WTC11 (cell line): ENCODE results near the gene CAV2. TPM values are rescaled to one million over a fixed set of nuclear protein-coding genes. Genes with fewer than 3 reads are reported as not detected.

Source experiments
- ATAC-seq: fragments of 200-7000 bp; cut with Tn5 transposase; 2 replicates; pipeline ENCODE4 v1.10.0; 2021; ENCODE audit warnings: mild to moderate bottlenecking, moderate library complexity
- CTCF ChIA-PET: fragments of 300-600 bp; sonication (Branson Sonifier 250); formaldehyde crosslinking; loops from one replicate; lab custom pipeline; 2021; ENCODE audit warnings: antibody characterized with exemption; lab: Charles Lee
- POLR2A ChIA-PET: fragments of 350-600 bp; sonication (Branson Sonifier 250); formaldehyde crosslinking; loops from one replicate; lab custom pipeline; 2021; ENCODE audit warnings: antibody characterized with exemption; lab: Charles Lee
- DNase-seq: peaks from one replicate; pipeline ENCODE4 v3.0.0; 2021; ENCODE audit warnings: low spot score
- H3K27ac Mint-ChIP-seq: 2 replicates; pipeline ENCODE4 v1.8.0; 2021; ENCODE audit warnings: mixed read lengths
- H3K27me3 Mint-ChIP-seq: 2 replicates; pipeline ENCODE4 v1.8.0; 2021; ENCODE audit warnings: low read depth, mild to moderate bottlenecking, moderate library complexity, mixed read lengths
- H3K36me3 Mint-ChIP-seq: 2 replicates; pipeline ENCODE4 v1.8.0; 2021; ENCODE audit warnings: mixed read lengths
- H3K4me1 Mint-ChIP-seq: 2 replicates; pipeline ENCODE4 v1.8.0; 2022; ENCODE audit warnings: mixed read lengths
- H3K4me3 Mint-ChIP-seq: 2 replicates; pipeline ENCODE4 v1.8.0; 2021; ENCODE audit warnings: mild to moderate bottlenecking, moderate library complexity, mixed read lengths
- H3K9me3 Mint-ChIP-seq: 2 replicates; pipeline ENCODE4 v1.8.0; 2021; ENCODE audit warnings: mixed read lengths
- AR ChIP-seq: fragments of 250-450 bp; sonication (Bioruptor Pico); IDR thresholded peaks from 2 replicates; pipeline ENCODE4 v1.9.0; 2021; ENCODE audit warnings: mild to moderate bottlenecking
- ATF3 ChIP-seq: sonication (generic); formaldehyde crosslinking; conservative IDR thresholded peaks from 2 replicates; pipeline ENCODE4 v1.8.1; 2022; ENCODE audit warnings: mild to moderate bottlenecking, missing genetic modification reagents
- CDX4 ChIP-seq: fragments of 250-450 bp; sonication (Bioruptor Pico); IDR thresholded peaks from 2 replicates; pipeline ENCODE4 v1.9.0; 2021; ENCODE audit warnings: moderate library complexity, mild to moderate bottlenecking, inconsistent platforms, borderline replicate concordance
- E2F4 ChIP-seq: sonication (generic); formaldehyde crosslinking; IDR thresholded peaks from 2 replicates; pipeline ENCODE4 v1.8.1; 2022; ENCODE audit warnings: low read depth, mild to moderate bottlenecking, moderate library complexity, missing genetic modification reagents, borderline replicate concordance
- FOXP4 ChIP-seq: sonication (generic); formaldehyde crosslinking; IDR thresholded peaks from 2 replicates; pipeline ENCODE4 v1.8.0; 2022; ENCODE audit warnings: mild to moderate bottlenecking, missing genetic modification reagents
- IRF1 ChIP-seq: sonication (generic); formaldehyde crosslinking; IDR thresholded peaks from 2 replicates; pipeline ENCODE4 v1.8.0; 2023; ENCODE audit warnings: missing genetic modification reagents
- KAT7 ChIP-seq: sonication (generic); formaldehyde crosslinking; IDR thresholded peaks from 2 replicates; pipeline ENCODE4 v1.8.1; 2023; ENCODE audit warnings: missing genetic modification reagents, mild to moderate bottlenecking, borderline replicate concordance
- MLX ChIP-seq: sonication (generic); formaldehyde crosslinking; IDR thresholded peaks from 2 replicates; pipeline ENCODE4 v1.8.1; 2023; ENCODE audit warnings: mild to moderate bottlenecking, missing genetic modification reagents, moderate library complexity
- MYBL2 ChIP-seq: sonication (generic); formaldehyde crosslinking; IDR thresholded peaks from 2 replicates; pipeline ENCODE4 v1.8.1; 2023; ENCODE audit warnings: mild to moderate bottlenecking, moderate library complexity, missing genetic modification reagents
- NFE2L1 ChIP-seq: sonication (generic); formaldehyde crosslinking; IDR thresholded peaks from 2 replicates; pipeline ENCODE4 v1.8.1; 2023; ENCODE audit warnings: missing genetic modification reagents
- PRRX2 ChIP-seq: fragments of 250-450 bp; sonication (Bioruptor Pico); IDR thresholded peaks from 2 replicates; pipeline ENCODE4 v1.8.0; 2021; ENCODE audit warnings: mild to moderate bottlenecking
- SMAD4 ChIP-seq: sonication (generic); formaldehyde crosslinking; IDR thresholded peaks from 2 replicates; pipeline ENCODE4 v1.8.0; 2022; ENCODE audit warnings: mild to moderate bottlenecking, missing genetic modification reagents
- TCF7 ChIP-seq: sonication (generic); formaldehyde crosslinking; IDR thresholded peaks from 2 replicates; pipeline ENCODE4 v1.8.0; 2022; ENCODE audit warnings: mild to moderate bottlenecking, low read depth, missing genetic modification reagents, moderate library complexity
- TEAD4 ChIP-seq: sonication (generic); formaldehyde crosslinking; IDR thresholded peaks from 2 replicates; pipeline ENCODE4 v1.8.0; 2022; ENCODE audit warnings: mild to moderate bottlenecking, missing genetic modification reagents
- USF2 ChIP-seq: sonication (generic); formaldehyde crosslinking; IDR thresholded peaks from 2 replicates; pipeline ENCODE4 v1.8.1; 2023; ENCODE audit warnings: mild to moderate bottlenecking, missing genetic modification reagents, moderate library complexity
- ZMAT4 ChIP-seq: fragments of 250-450 bp; sonication (Bioruptor Pico); IDR thresholded peaks from 2 replicates; pipeline ENCODE4 v1.9.0; 2021; ENCODE audit warnings: mild to moderate bottlenecking
- ZNF121 ChIP-seq: sonication (generic); formaldehyde crosslinking; IDR thresholded peaks from 2 replicates; pipeline ENCODE4 v1.8.0; 2023; ENCODE audit warnings: missing genetic modification reagents
- ZNF317 ChIP-seq: sonication (generic); formaldehyde crosslinking; IDR thresholded peaks from 2 replicates; pipeline ENCODE4 v1.8.1; 2023; ENCODE audit warnings: low read depth, mild to moderate bottlenecking, moderate library complexity, missing genetic modification reagents, borderline replicate concordance
- total RNA-seq: library from RNA; stranded (reverse); gene quantifications from 3 replicates; pipeline ENCODE4 v1.2.3, GENCODE V29; 2021

Gene CAV2
- total RNA-seq, 1 experiment from 2014 or later: 4.3 TPM

- ChIA-PET CTCF (interaction anchor here (2.0 kb wide), 1 partner anchor 13 kb away, joined by 9 read pairs; no protein-coding TSS in a partner anchor), POLR2A (no interaction called here)
- no peaks in the 10 kb centered on the region for H3K36me3 Mint-ChIP-seq
- H3K4me1 Mint-ChIP-seq: peaks cover 18% of the 10 kb centered on the region
- no peaks in the 10 kb centered on the region for H3K27me3 Mint-ChIP-seq
- ATAC-seq (no peak), DNase-seq (no peak)
- no peak overlapping the region for H3K27ac Mint-ChIP-seq
- no peak overlapping the region for H3K4me3 Mint-ChIP-seq
- TF ChIP-seq PRRX2 (CRISPR knock-in tag): no peak
- TF ChIP-seq TEAD4 (CRISPR knock-in tag): no peak
- TF ChIP-seq MLX (CRISPR knock-in tag): no peak
- no peak for TF ChIP-seq E2F4 (CRISPR knock-in tag)
- no peak for TF ChIP-seq SMAD4
- no peak for TF ChIP-seq CDX4
- no peak for TF ChIP-seq ATF3 (CRISPR knock-in tag)
- TF ChIP-seq MYBL2 (CRISPR knock-in tag): no peak
- TF ChIP-seq KAT7: no peak
- TF ChIP-seq ZNF121 (CRISPR knock-in tag): no peak
- TF ChIP-seq ZMAT4 (CRISPR knock-in tag): no peak
- TF ChIP-seq FOXP4 (CRISPR knock-in tag): no peak
- no peak for TF ChIP-seq IRF1 (CRISPR knock-in tag)
- TF ChIP-seq NFE2L1 (CRISPR knock-in tag): no peak
- TF ChIP-seq USF2 (CRISPR knock-in tag): no peak
- H3K9me3 Mint-ChIP-seq: no peaks in the 10 kb centered on the region
Observed at GRCh38 chr7:116512520-116513188, 13.1 kb downstream of the CAV2 start.

- CTCF ChIA-PET: interaction anchor here (1.7 kb wide), 1 partner anchor 11 kb away, joined by 9 read pairs; no protein-coding TSS in a partner anchor
- POLR2A ChIA-PET: no interaction called here
Observed at GRCh38 chr7:116515584-116515983, 16.0 kb downstream of the CAV2 start.

More at GRCh38 chr7:116515584-116515983, 16.0 kb downstream of the CAV2 start:
- H3K27me3 Mint-ChIP-seq: no peaks in the 10 kb centered on the region
- ATAC-seq (no peak), DNase-seq (no peak)
- no peaks in the 10 kb centered on the region for H3K9me3 Mint-ChIP-seq
- no peak overlapping the region for H3K4me3 Mint-ChIP-seq
- H3K4me1 Mint-ChIP-seq: peaks cover 18% of the 10 kb centered on the region
- no peak overlapping the region for H3K27ac Mint-ChIP-seq
- TF ChIP-seq ZNF317 (CRISPR knock-in tag) (no peak), KAT7 (no peak), AR (CRISPR knock-in tag) (no peak), TCF7 (CRISPR knock-in tag) (no peak), ATF3 (CRISPR knock-in tag) (no peak)
- no peaks in the 10 kb centered on the region for H3K36me3 Mint-ChIP-seq
